GM12878 (cell line): ENCODE results near the gene MTCL3.
A peak's percentile ranks its signal among the peaks of the same experiment; 100 is the strongest.

Source experiments
- ATAC-seq: fragments of 200-7000 bp; cut with Tn5 transposase; 3 replicates; pipeline ENCODE4 v1.9.1; 2020; ENCODE audit warnings: mild to moderate bottlenecking, moderate library complexity
- BruUV-seq: library from RNA; stranded (reverse); fragments of 400-500 nt; replicated peaks from 2 replicates; lab custom pipeline; 2021; lab: Mats Ljungman, UMichigan
- CTCF ChIA-PET: fragments of 300-600 bp; sonication (Branson Sonifier 250); formaldehyde crosslinking; extraction: SDS; loops from one replicate; lab custom pipeline; 2021; ENCODE audit warnings: inconsistent platforms; lab: Yijun Ruan, JAX
- POLR2A ChIA-PET: fragments of 350-600 bp; formaldehyde crosslinking; extraction: SDS; loops from one replicate; lab custom pipeline; 2021; ENCODE audit warnings: inconsistent platforms; lab: Charles Lee
- RAD21 ChIA-PET: fragments of 300-600 bp; sonication (Branson Sonifier 250); formaldehyde crosslinking; loops from one replicate; lab custom pipeline; 2023; ENCODE audit warnings: antibody characterized with exemption; ENCODE audit not compliant: unreplicated experiment; lab: Charles Lee
- SMC1A ChIA-PET: fragments of 300-600 bp; sonication (Branson Sonifier 250); formaldehyde crosslinking; loops from one replicate; lab custom pipeline; 2023; ENCODE audit not compliant: unreplicated experiment, uncharacterized antibody; lab: Charles Lee
- DNase-seq: peaks from one replicate; pipeline ENCODE4 v3.0.0-alpha.2; 2011; ENCODE audit warnings: low read depth, low spot score
- FAIRE-seq: peaks from 3 replicates; lab custom pipeline; 2011; peaks lifted over from hg19 to GRCh38; lab: Jason Lieb, UNC
- H2AFZ ChIP-seq: 2 replicates; pipeline ENCODE4 v1.6.0; 2011; ENCODE audit warnings: low read depth, low read length, control low read depth; ENCODE audit not compliant: control insufficient read depth
- H3K27ac ChIP-seq: 2 replicates; pipeline ENCODE4 v1.5.1; 2011; ENCODE audit warnings: control low read depth; ENCODE audit not compliant: control insufficient read depth, insufficient read depth
- H3K27me3 ChIP-seq, 2 experiments: replicated peaks in 1 of 2; 2 replicates each; pipeline versions ENCODE4 v1.6.0 to v1.6.1; 2011; ENCODE audit warnings: low read length in 1 of 2; ENCODE audit not compliant: control insufficient read depth in 2 of 2, insufficient read depth in 2 of 2
- H3K36me3 ChIP-seq, 2 experiments: 2 replicates each; pipeline ENCODE4 v1.5.1; 2011; ENCODE audit warnings: low read length in 1 of 2; ENCODE audit not compliant: control insufficient read depth in 2 of 2, insufficient read depth in 2 of 2
- H3K4me1 ChIP-seq: 2 replicates; pipeline ENCODE4 v1.6.1; 2011; ENCODE audit warnings: mild to moderate bottlenecking, low read length, moderate library complexity, mixed read lengths; ENCODE audit not compliant: control insufficient read depth, insufficient read depth
- H3K4me2 ChIP-seq: 2 replicates; pipeline ENCODE4 v1.6.0; 2011; ENCODE audit warnings: control low read depth; ENCODE audit not compliant: control insufficient read depth, insufficient read depth
- H3K4me3 ChIP-seq: fragments of 200-600 bp; sonication (generic); 2 replicates; pipeline ENCODE4 v1.5.1; 2016
- H3K79me2 ChIP-seq: 2 replicates; pipeline ENCODE4 v1.6.0; 2011; ENCODE audit warnings: low read length; ENCODE audit not compliant: control insufficient read depth, insufficient read depth
- H3K9ac ChIP-seq: 2 replicates; pipeline ENCODE4 v1.8.0; 2011; ENCODE audit warnings: low read length, control low read depth, mixed read lengths; ENCODE audit not compliant: control insufficient read depth, insufficient read depth
- H3K9me3 ChIP-seq: replicated peaks from 3 replicates; pipeline ENCODE4 v1.5.1; 2011; ENCODE audit warnings: mild to moderate bottlenecking, low read length; ENCODE audit not compliant: control insufficient read depth, insufficient read depth
- H4K20me1 ChIP-seq: 2 replicates; pipeline ENCODE4 v1.6.0; 2011; ENCODE audit not compliant: control insufficient read depth, insufficient read depth
- BHLHE40 ChIP-seq, 2 experiments: fragments of 450-650 bp in 1 of 2; IDR thresholded peaks; 2 replicates each; pipeline ENCODE4 v1.6.1; 2011 to 2017; ENCODE audit warnings: low read depth in 2 of 2, borderline replicate concordance in 1 of 2, improper control_type of control experiment in 1 of 2, low read length in 1 of 2, mild to moderate bottlenecking in 1 of 2
- EGR1 ChIP-seq, 2 experiments: IDR thresholded peaks; 1 replicate in 1 of 2; 2 replicates in 1 of 2; pipeline ENCODE4 v1.6.1; 2011 to 2012; ENCODE audit warnings: low read depth in 2 of 2, low read length in 2 of 2, borderline replicate concordance in 1 of 2, mild to moderate bottlenecking in 1 of 2, moderate library complexity in 1 of 2
- GABPA ChIP-seq: IDR thresholded peaks from 2 replicates; pipeline ENCODE4 v1.6.1; 2014; ENCODE audit warnings: antibody characterized with exemption, low read depth, mild to moderate bottlenecking, inconsistent platforms
- IKZF2 ChIP-seq, 2 experiments: fragments of 450-650 bp; IDR thresholded peaks; 2 replicates each; pipeline ENCODE4 v1.6.1; 2017; ENCODE audit warnings: mild to moderate bottlenecking in 2 of 2, moderate library complexity in 2 of 2
- JUND ChIP-seq: IDR thresholded peaks from 2 replicates; pipeline ENCODE4 v1.6.1; 2012; ENCODE audit warnings: low read depth, mild to moderate bottlenecking, low read length, improper control_type of control experiment, moderate library complexity
- KAT2A ChIP-seq: conservative IDR thresholded peaks from 2 replicates; pipeline ENCODE4 v1.6.1; 2011; ENCODE audit warnings: low read depth, low read length; ENCODE audit not compliant: control insufficient read depth
- SPI1 ChIP-seq: IDR thresholded peaks from 2 replicates; pipeline ENCODE4 v1.6.1; 2011; ENCODE audit warnings: low read depth, mild to moderate bottlenecking, low read length, moderate library complexity, borderline replicate concordance; ENCODE audit not compliant: insufficient read depth
- TAF1 ChIP-seq: IDR thresholded peaks from 2 replicates; pipeline ENCODE4 v1.6.1; 2011; ENCODE audit warnings: mild to moderate bottlenecking, low read depth, low read length, borderline replicate concordance
- TCF3 ChIP-seq: IDR thresholded peaks from 2 replicates; pipeline ENCODE4 v1.6.1; 2012; ENCODE audit warnings: low read depth, mild to moderate bottlenecking, low read length, borderline replicate concordance; ENCODE audit not compliant: insufficient read depth
- WGBS: methylation state at CpG from one replicate; pipeline ENCODE4 v1.1.6; 2016; ENCODE audit warnings: low lambda C conversion rate; ENCODE audit not compliant: insufficient replicate concordance, insufficient coverage; ENCODE audit errors: missing lambda C conversion rate; 5-methylcytosine and 5-hydroxymethylcytosine counted together
- in situ Hi-C: fragments of 300-500 bp; cut with MboI; formaldehyde crosslinking; loops from 9 replicates; pipeline ENCODE4 v1.14.3; 2018; ENCODE audit warnings: mixed read lengths
- intact Hi-C: fragments of 100-400 bp; cut with micrococcal nuclease; formaldehyde crosslinking; loops from one replicate; pipeline ENCODE4 v1.14.2; 2022; ENCODE audit not compliant: unreplicated experiment

Gene MTCL3

GRCh38 chr6:127475135-127475822 is 43.9 kb downstream of the MTCL3 start:
- TF ChIP-seq KAT2A, result no peak
- 0 out of 2 replicates have a peak, but pooled peaks have one; percentile 50 for TF ChIP-seq TCF3
- FAIRE-seq (no peak), DNase-seq (no peak), ATAC-seq (no peak)
- H3K4me2 ChIP-seq, result no peak overlapping the region
- intact Hi-C loops, result no loop called here
- H3K27ac ChIP-seq, result no peak overlapping the region
- no peaks in the 10 kb centered on the region for H3K4me1 ChIP-seq
- ChIA-PET CTCF (interaction anchor here (1.1 to 1.8 kb wide), 2 partner anchors 9 to 41 kb away, joined by 4 to 5 read pairs; no protein-coding TSS in a partner anchor), POLR2A (no interaction called here), RAD21 (no interaction called here), SMC1A (interaction anchor here (0.6 to 1.4 kb wide), 2 partner anchors 8 to 78 kb away, joined by 3 to 4 read pairs; no protein-coding TSS in a partner anchor)
- no peak overlapping the region for H3K4me3 ChIP-seq
- in situ Hi-C loops, result no loop called here
- H3K36me3 ChIP-seq, result no peaks in the 10 kb centered on the region
- BruUV-seq, result no TSS peak
- no peak overlapping the region for H2AFZ ChIP-seq
- H3K79me2 ChIP-seq, result no peaks in the 10 kb centered on the region
- H4K20me1 ChIP-seq, result no peaks in the 10 kb centered on the region
- 93% methylated on average over 23 of the region's 87 CpGs for WGBS
- H3K9me3 ChIP-seq, result no peaks in the 10 kb centered on the region; the same call in 2 of the 3 replicates
- no peaks in the 10 kb centered on the region for H3K27me3 ChIP-seq
- no peak overlapping the region for H3K9ac ChIP-seq

GRCh38 chr6:127471379-127472255 is 47.5 kb downstream of the MTCL3 start:
- Histone ChIP-seq H3K27me3 (no peaks in the 10 kb centered on the region), H3K9ac (no peak overlapping the region), H3K4me1 (no peaks in the 10 kb centered on the region), H2AFZ (no peak overlapping the region), H4K20me1 (no peaks in the 10 kb centered on the region), H3K79me2 (no peaks in the 10 kb centered on the region), H3K36me3 (no peaks in the 10 kb centered on the region), H3K4me2 (no peak overlapping the region), H3K27ac (no peak overlapping the region), H3K9me3 (no peaks in the 10 kb centered on the region; the same call in 2 of the 3 replicates), H3K4me3 (no peak overlapping the region)
- 42% methylated on average over 5 of the region's 5 CpGs for WGBS
- no peak for TF ChIP-seq TAF1
- no peak for TF ChIP-seq GABPA
- no peak for TF ChIP-seq EGR1 (IDR thresholded peaks at IDR 0.05; ENCODE audit: borderline replicate concordance in 1 of 2, low read depth in 2 of 2, low read length in 2 of 2)
- TF ChIP-seq BHLHE40 (IDR thresholded peaks at IDR 0.05; ENCODE audit: borderline replicate concordance in 1 of 2, low read depth in 2 of 2, low read length in 1 of 2), result no peak
- TF ChIP-seq IKZF2 (IDR thresholded peaks at IDR 0.05), result no peak
- no peak for TF ChIP-seq JUND
- peak; percentile 64 for TF ChIP-seq SPI1
- ChIA-PET RAD21 (interaction anchor here (0.8 to 1.4 kb wide), 3 partner anchors 12 to 69 kb away, joined by 3 read pairs; no protein-coding TSS in a partner anchor), POLR2A (no interaction called here), CTCF (interaction anchor here (0.7 to 3.8 kb wide), 5 partner anchors 9 to 64 kb away, joined by 3 to 18 read pairs (median 4); partner anchors contain the start of gene MTCL3), SMC1A (interaction anchor here (1.0 to 1.8 kb wide), 3 partner anchors 13 to 180 kb away, joined by 3 to 9 read pairs (median 4); no protein-coding TSS in a partner anchor)
- FAIRE-seq (no peak), ATAC-seq (0 out of 3 replicates have a peak, but pooled peaks have one; percentile 22), DNase-seq (no peak)
- intact Hi-C loops (no loop called here), in situ Hi-C loops (no loop called here)
- BruUV-seq, result no TSS peak
